ENCODE measurements around the gene IKBKG.
"Not testable (repeated sequence)": the region's sequence is repeated elsewhere in the genome, so short reads cannot be mapped to it uniquely, and the experiment has no call there.

The IKBKG gene

GRCh38 chrX:154605566-154605965, 58.1 kb downstream of the IKBKG start:
- no peak for DNase-seq (ENCODE audit: low read depth in 2 of 2)

GRCh38 chrX:154607370-154607769, 60.0 kb downstream of the IKBKG start:
- no peak for DNase-seq (ENCODE audit: low read depth in 2 of 2)

- not testable (repeated sequence) for DNase-seq (ENCODE audit: low read depth in 2 of 2)
Measured at GRCh38 chrX:154607976-154608375, 60.6 kb downstream of the IKBKG start.

- DNase-seq (ENCODE audit: low read depth in 2 of 2): not testable (repeated sequence)
Measured at GRCh38 chrX:154608823-154609222, 61.4 kb downstream of the IKBKG start.

GRCh38 chrX:154611146-154611545, 63.7 kb downstream of the IKBKG start:
- not testable (repeated sequence) for DNase-seq (ENCODE audit: low read depth in 2 of 2)

GRCh38 chrX:154613586-154613985, 66.2 kb downstream of the IKBKG start:
- DNase-seq (ENCODE audit: low read depth in 2 of 2): not testable (repeated sequence)
